HEK293T (cell line): ENCODE measurements around the gene SLC44A5.

Experiments used
- NFRKB ChIP-seq: fragments of 450-650 bp; IDR thresholded peaks from 2 replicates; pipeline ENCODE4 v1.6.1; 2016; ENCODE audit warnings: mild to moderate bottlenecking, moderate library complexity
- TARDBP ChIP-seq: fragments of 450-650 bp; IDR thresholded peaks from 2 replicates; pipeline ENCODE4 v1.6.1; 2016

DNA sequence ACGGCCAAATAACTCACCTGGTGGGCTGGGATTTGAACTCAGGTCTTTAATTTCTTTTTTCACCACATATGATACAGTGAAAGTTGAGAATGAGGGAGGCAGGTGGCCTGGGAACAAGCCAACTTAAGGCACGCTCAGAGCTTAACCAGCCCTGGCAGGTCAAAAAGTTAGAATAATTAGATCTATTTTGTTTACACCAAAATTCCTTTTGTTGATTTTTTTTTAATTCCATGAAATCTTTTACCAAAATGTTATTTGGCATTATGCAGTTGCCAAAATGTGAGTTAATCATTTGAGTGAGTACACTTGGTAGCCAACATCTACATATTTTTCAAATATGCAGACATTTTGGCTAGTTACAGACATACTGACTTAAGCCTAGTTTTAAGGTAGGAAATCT, 439.9 kb downstream of the SLC44A5 start:
- no peak for TF ChIP-seq NFRKB
- TF ChIP-seq TARDBP: no peak
